Activated CD8-positive, alpha-beta memory T cell treated with anti-CD3 and anti-CD28 coated beads for 4 hours (primary cell): ENCODE measurements around the gene COL6A1.
"Not testable (repeated sequence)": the region's sequence is repeated elsewhere in the genome, so short reads cannot be mapped to it uniquely, and the experiment has no call there.

Experiments
- DNase-seq, 2 donors: peaks; one replicate each; pipeline ENCODE4 v3.0.0-alpha.2; 2020; ENCODE audit warnings: low read depth in 2 of 2

The COL6A1 gene

GRCh38 chr21:46029186-46029924 is 47.8 kb downstream of the COL6A1 start:
- DNase-seq, result no peak

GRCh38 chr21:46031484-46031883 is 49.9 kb downstream of the COL6A1 start:
- no peak for DNase-seq

- DNase-seq, result no peak
Measured at GRCh38 chr21:46032100-46032499, 50.5 kb downstream of the COL6A1 start.

DNA sequence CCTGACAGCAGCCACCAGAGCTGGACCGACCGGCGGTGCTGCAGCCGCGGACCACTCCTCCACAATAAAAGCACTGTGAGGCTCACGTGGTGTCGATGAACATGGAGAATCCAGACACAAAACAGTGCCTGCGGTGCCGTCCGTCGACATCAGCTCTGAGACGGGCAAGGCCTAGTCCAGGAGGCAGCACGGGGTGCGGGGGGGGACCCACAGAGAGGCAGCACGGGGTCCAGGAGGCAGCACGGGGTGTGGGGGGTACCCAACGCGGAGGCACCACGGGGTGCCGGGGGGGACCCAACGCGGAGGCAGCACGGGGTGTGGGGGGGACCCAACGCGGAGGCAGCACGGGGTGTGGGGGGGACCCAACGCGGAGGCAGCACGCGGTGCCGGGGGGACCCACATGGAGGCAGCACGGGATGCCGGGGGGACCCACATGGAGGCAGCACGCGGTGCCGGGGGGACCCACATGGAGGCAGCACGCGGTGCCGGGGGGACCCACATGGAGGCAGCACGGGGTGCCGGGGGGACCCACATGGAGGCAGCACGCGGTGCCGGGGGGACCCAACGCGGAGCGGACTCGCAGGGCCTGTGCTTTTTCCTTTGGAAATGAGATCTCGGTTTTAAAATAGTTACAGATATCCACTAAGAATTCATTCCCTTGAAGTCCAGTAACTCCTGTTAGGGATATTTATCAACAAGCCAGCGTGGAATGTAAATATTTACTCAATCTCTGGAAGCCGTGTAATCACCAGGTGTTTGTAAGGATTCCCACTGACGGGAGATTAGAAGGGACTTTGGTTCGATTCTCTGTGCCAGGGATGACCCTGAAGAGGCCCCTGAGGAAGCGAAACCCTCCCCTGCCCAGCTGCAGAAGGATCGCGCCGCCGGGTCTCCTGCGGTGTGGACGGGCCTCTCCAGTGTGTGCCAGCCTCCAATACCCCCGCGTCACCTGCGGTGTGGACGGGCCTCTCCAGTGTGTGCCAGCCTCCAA is 52.1 kb downstream of the COL6A1 start:
- no peak for DNase-seq

GRCh38 chr21:46035809-46036695 is 54.5 kb downstream of the COL6A1 start:
- DNase-seq, result no peak

- DNase-seq, result no peak
Measured at GRCh38 chr21:46036696-46037330, 55.2 kb downstream of the COL6A1 start.

DNA sequence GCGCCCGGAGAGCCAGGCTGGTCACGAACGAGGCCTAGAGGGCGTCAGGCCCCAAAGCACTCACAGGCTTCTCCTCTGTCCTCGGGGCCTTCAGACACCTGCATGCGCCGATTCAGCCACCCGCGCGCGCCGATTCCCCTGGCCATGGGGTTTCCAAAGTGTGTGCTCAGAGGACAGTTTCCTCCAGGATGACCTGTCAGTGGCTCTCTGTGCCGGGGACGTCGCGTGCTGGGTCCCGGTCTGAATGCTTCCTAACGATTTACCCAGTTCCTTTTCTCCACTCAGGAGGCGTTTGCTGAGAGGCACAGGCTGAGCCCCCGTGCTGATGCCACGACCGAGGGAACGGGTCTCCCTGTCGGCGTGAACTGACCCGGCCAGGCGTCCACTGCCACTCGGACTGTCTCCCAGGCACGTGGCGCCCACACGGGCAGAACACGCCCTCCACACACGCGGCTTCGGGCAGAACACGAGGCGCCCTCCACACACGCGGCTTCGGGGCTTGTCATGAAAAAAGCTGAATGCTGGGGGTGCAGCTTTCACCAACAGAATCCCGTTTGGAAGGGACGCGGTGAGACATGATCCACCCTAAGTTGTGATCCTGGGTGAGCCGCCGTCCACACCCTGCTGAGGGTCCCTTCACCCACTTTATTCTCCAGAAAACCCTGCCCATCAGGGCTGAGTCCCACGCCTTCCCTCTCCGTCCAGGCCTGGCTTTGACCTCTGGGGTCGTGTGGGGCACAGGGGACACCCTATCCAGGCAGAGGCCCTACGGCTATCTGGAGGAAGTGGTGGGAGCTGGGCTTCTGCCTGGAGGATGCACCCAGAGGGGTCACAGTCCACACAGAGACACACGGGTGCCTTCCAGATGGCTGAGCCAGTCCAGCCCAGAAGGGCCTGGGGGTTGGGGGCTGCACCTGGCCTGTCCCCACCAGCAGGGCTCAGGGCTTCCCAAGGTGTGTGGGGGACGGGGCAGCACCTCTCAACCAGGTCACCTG is 56.1 kb downstream of the COL6A1 start:
- no peak for DNase-seq

DNA sequence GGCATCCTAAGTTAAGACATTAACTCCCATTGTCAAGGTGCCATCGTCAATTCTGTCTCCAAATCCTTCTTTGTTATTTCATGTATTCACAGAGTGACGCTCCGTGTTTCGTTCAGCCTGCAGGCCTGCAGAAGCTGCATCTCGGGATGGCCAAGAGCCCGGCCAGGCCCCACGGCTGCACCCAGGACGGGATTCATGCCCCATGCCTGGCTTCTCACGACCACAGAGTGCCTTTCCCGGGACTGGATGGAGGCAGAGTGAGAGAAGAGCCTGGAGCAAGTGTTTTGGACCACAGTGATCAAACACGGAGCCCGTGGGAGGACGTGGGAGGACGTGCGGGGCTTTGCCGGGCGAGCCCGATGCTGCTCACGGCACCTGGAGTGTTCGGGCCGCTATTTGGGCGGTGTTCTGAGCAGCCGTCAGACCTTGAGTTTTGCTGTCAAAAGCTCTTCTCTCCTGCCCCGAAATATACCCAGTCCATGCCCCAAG is 56.8 kb downstream of the COL6A1 start:
- no peak for DNase-seq

DNA sequence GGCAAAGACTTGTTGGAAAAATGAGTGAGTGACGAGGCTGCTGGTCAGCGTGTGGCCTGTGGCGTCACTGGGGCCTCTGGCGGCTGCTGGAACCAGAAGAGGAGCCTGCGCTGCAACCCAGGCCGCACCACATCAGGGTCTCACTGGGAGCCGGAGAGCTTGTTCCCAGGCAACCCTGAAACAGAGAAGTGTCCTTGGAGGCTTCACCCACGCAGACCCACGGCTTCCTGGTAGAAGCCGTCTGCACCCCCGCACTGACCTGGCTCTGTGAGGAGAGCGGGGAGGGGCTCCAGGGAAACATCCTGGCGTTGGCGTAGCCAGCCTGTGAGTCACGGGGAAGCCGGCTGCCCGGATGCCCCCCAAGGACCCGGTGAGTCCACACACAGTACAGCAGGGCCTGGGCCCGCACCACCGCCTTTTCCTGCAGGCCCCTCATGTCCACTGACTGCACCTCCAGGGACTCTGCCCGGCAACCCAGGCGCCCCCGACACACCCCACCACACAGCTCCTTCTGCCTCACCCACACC is 57.4 kb downstream of the COL6A1 start:
- no peak for DNase-seq

- no peak for DNase-seq
Measured at GRCh38 chr21:46039891-46040660, 58.5 kb downstream of the COL6A1 start.

- no peak for DNase-seq
Measured at GRCh38 chr21:46040707-46041106, 59.1 kb downstream of the COL6A1 start.

- no peak for DNase-seq
Measured at GRCh38 chr21:46041183-46041582, 59.6 kb downstream of the COL6A1 start.

DNA sequence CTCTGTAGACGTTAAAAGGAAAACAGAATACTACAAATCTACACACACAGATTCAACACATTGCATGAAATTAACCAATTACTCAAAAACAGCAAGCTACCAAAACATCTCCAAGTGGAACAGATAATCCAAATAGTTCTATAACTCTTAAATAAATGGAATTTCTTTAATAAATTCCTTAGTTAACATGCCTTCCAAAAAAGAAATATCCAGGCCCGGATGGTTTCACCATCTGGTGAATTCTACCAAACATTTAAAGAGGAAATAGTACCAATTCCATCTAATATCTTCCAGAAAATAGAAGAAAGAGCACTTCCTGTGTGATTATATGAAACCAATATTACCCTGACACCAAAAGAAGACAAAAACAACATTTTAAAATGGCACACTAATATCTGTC is 63.6 kb downstream of the COL6A1 start:
- DNase-seq, result no peak

DNA sequence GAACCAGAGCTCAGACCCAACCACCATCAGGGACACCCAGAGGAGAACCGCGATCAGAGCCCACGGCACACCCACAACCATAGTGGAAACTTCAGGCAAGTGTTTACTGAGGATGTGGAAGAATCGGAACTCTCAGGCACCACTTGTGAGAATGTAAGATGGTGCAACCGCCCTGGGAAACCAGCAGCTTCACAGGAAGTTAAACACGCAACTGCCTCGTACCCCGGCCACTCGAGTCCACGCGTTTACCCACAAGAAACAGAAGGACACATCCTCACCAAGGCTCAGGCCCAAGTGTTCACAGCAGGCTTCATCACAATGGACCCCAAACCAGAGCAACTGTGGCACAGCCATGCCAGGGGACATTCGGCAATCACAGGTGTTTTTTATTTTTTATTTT is 64.9 kb downstream of the COL6A1 start:
- no peak for DNase-seq

GRCh38 chr21:46046906-46047305 is 65.3 kb downstream of the COL6A1 start:
- not testable (repeated sequence) for DNase-seq

DNA sequence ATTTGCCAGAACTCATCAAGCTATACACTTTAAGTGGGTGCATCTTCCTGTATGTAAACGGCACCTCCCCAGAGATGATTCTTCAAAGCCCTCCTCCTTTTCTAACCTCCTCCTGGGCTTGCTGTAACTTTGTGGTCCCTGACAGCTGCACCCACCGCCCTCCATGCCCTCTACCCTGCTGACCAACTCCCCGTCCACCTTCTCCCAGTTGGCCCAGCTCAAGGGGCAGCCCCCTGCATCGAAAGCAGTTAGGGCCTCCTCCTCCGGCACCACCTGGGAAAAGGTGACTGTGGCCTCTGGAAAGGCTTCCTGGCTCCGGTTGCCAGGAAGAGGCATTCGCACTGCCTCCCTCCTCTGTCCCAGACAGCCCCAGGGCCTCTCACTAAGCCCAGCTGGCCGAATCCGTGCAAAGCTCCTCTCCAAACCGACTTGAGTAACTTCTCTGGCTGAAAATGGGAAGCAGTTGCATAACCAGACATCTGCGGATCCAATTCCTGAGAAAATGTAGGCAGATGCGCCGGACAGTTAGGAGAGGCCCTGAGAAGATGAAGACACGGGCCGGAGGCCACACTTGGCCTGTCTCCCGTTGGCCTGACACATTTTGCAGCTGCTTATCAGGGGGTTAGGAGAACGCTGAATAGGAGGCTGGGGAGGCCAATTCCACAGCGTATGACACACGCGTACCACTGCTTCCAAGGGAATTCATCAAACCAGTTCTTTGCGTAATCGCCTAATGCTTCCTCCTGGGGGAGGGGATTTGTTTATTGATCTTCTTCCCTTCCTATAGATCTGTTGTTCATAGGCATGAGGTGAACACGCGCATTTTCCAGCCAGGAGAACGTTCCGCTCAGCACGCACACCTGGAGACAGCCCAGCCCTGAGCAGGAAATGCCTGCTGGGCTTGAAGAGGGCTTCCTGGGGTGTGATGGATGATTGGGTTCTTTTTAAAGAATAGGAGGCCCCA is 67.6 kb downstream of the COL6A1 start:
- DNase-seq, result no peak

- DNase-seq, result no peak
Measured at GRCh38 chr21:46049890-46050667, 68.5 kb downstream of the COL6A1 start.
